Peyer's patch (tissue), 4 donors: Measurements from ENCODE around the gene SPRR3. TPM values are rescaled to one million over a fixed set of nuclear protein-coding genes. Genes with fewer than 3 reads are reported as not detected.

ENCODE experiments used
- DNase-seq, 3 donors: peaks; one replicate each; pipeline ENCODE4 v3.0.0-alpha.2; 2017 to 2019
- H3K27ac ChIP-seq, 4 donors: fragments of 200-600 bp; sonication (generic); one replicate each; pipeline ENCODE4 v1.5.1; 2016 to 2019
- H3K27me3 ChIP-seq, 2 donors: fragments of 200-600 bp; sonication (generic); one replicate each; pipeline ENCODE4 v1.5.1; 2019
- H3K36me3 ChIP-seq, 3 donors: fragments of 200-600 bp; sonication (generic); one replicate each; pipeline ENCODE4 v1.5.1; 2016 to 2019
- H3K4me1 ChIP-seq, 4 donors: fragments of 200-600 bp; sonication (generic); one replicate each; pipeline ENCODE4 v1.5.1; 2016 to 2019
- H3K4me3 ChIP-seq, 4 donors: fragments of 200-600 bp; sonication (generic); 1 replicate in 3 of 4; 2 replicates in 1 of 4; pipeline ENCODE4 v1.5.1; 2016 to 2019; ENCODE audit warnings: mild to moderate bottlenecking in 1 of 4
- H3K9me3 ChIP-seq, 4 donors: fragments of 200-600 bp; sonication (generic); one replicate each; pipeline ENCODE4 v1.5.1; 2016 to 2019; ENCODE audit warnings: mild to moderate bottlenecking in 1 of 4
- POLR2A ChIP-seq, 2 donors: fragments of 450-650 bp; IDR thresholded peaks; one replicate each; pipeline ENCODE4 v1.5.1; 2017; ENCODE audit warnings: antibody characterized with exemption in 2 of 2, mild to moderate bottlenecking in 2 of 2, moderate library complexity in 2 of 2
- small RNA-seq, 2 donors: library from RNA; depleted of rRNA; stranded (forward); fragments of <200 nt; gene quantifications; one replicate each; pipeline ENCODE3, GENCODE V24; 2016
- total RNA-seq, 4 donors: library from RNA; depleted of rRNA; stranded (reverse); fragments of >200 nt; gene quantifications; one replicate each; pipeline ENCODE4 v1.1.0, GENCODE V29; 2016
- TF ChIP-seq, protein P1 (sequence below), 6 experiments: fragments of 450-650 bp in 4 of 6; fragments of 200-600 bp in 2 of 6; sonication (generic) in 1 of 6; IDR thresholded peaks; one replicate each; pipeline ENCODE4 v1.5.1; 2017 to 2019; ENCODE audit warnings: antibody characterized with exemption in 6 of 6, mild to moderate bottlenecking in 3 of 6, moderate library complexity in 1 of 6

Gene SPRR3
- total RNA-seq, 4 donors from 2014 or later = 4.4 TPM; not detected in 3

GRCh38 chr1:153032677-153033308 is 31.2 kb downstream of the SPRR3 start:
- Histone ChIP-seq H3K27me3 (no peaks in the 10 kb centered on the region), H3K27ac (no peak overlapping the region), H3K4me1 (no peaks in the 10 kb centered on the region), H3K9me3 (no peaks in the 10 kb centered on the region), H3K36me3 (no peaks in the 10 kb centered on the region), H3K4me3 (no peak overlapping the region)
- DNase-seq = no peak
- TF ChIP-seq, protein P1, sequence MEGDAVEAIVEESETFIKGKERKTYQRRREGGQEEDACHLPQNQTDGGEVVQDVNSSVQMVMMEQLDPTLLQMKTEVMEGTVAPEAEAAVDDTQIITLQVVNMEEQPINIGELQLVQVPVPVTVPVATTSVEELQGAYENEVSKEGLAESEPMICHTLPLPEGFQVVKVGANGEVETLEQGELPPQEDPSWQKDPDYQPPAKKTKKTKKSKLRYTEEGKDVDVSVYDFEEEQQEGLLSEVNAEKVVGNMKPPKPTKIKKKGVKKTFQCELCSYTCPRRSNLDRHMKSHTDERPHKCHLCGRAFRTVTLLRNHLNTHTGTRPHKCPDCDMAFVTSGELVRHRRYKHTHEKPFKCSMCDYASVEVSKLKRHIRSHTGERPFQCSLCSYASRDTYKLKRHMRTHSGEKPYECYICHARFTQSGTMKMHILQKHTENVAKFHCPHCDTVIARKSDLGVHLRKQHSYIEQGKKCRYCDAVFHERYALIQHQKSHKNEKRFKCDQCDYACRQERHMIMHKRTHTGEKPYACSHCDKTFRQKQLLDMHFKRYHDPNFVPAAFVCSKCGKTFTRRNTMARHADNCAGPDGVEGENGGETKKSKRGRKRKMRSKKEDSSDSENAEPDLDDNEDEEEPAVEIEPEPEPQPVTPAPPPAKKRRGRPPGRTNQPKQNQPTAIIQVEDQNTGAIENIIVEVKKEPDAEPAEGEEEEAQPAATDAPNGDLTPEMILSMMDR (IDR thresholded peaks at IDR 0.05) = no peak
- no peak for TF ChIP-seq POLR2A (IDR thresholded peaks at IDR 0.05)

- Histone ChIP-seq H3K4me3 (no peak overlapping the region), H3K36me3 (no peaks in the 10 kb centered on the region), H3K9me3 (no peaks in the 10 kb centered on the region), H3K4me1 (no peaks in the 10 kb centered on the region), H3K27ac (no peak overlapping the region), H3K27me3 (no peaks in the 10 kb centered on the region)
- TF ChIP-seq, protein P1 (IDR thresholded peaks at IDR 0.05) = no peak
- no peak for TF ChIP-seq POLR2A (IDR thresholded peaks at IDR 0.05)
- DNase-seq = no peak
Observed at GRCh38 chr1:153035211-153035610, 33.7 kb downstream of the SPRR3 start.

- no peaks in the 10 kb centered on the region for H3K4me1 ChIP-seq
- H3K4me3 ChIP-seq = no peak within 1 kb of the TSS
- no peaks in the 10 kb centered on the region for H3K36me3 ChIP-seq
- no peak for DNase-seq
- TF ChIP-seq, protein P1 (IDR thresholded peaks at IDR 0.05) = no peak
- no peak for TF ChIP-seq POLR2A (IDR thresholded peaks at IDR 0.05)
- H3K27me3 ChIP-seq = no peaks in the 10 kb centered on the region
- H3K9me3 ChIP-seq = no peaks in the 10 kb centered on the region
- no peak within 1 kb of the TSS for H3K27ac ChIP-seq
Observed at GRCh38 chr1:153040950-153041631, 39.5 kb downstream of the SPRR3 start, which contains the start of gene SPRR2D. TSS of gene SPRR2D (minus strand) at chr1:153041120. CDS start at chr1:153040346, 774 bp downstream.

GRCh38 chr1:153049211-153049610 is 47.7 kb downstream of the SPRR3 start:
- Histone ChIP-seq H3K9me3 (no peaks in the 10 kb centered on the region), H3K4me3 (no peak overlapping the region), H3K36me3 (no peaks in the 10 kb centered on the region), H3K4me1 (no peaks in the 10 kb centered on the region), H3K27me3 (no peaks in the 10 kb centered on the region), H3K27ac (no peak overlapping the region)
- no peak for TF ChIP-seq POLR2A (IDR thresholded peaks at IDR 0.05)
- DNase-seq = no peak

Small RNAs within 50 kb of the gene (small RNA-seq; reads per million reads assigned to genes)
- gene AL356867.1 = 0 reads per million in 2 donors
- 0 reads per million in 2 donors for gene RF00322
- gene SPRR1A = 0 reads per million in 2 donors

Other genes starting within 250 kb of the SPRR3 start
- gene KPRP, start 243.7 kb upstream of the SPRR3 start, total RNA-seq = not detected
- not detected for gene LCE1F, start 226.6 kb upstream of the SPRR3 start, total RNA-seq
- gene LCE1E, start 215.5 kb upstream of the SPRR3 start, total RNA-seq = not detected
- gene LCE1D, start 205.0 kb upstream of the SPRR3 start, total RNA-seq = not detected
- gene LCE1C, start 195.1 kb upstream of the SPRR3 start, total RNA-seq = not detected
- not detected for gene LCE1B, start 189.8 kb upstream of the SPRR3 start, total RNA-seq
- not detected for gene LCE1A, start 174.3 kb upstream of the SPRR3 start, total RNA-seq
- not detected for gene LCE6A, start 158.9 kb upstream of the SPRR3 start, total RNA-seq
- not detected for gene LCE7A, start 141.8 kb upstream of the SPRR3 start, total RNA-seq
- not detected for gene SMCP, start 123.4 kb upstream of the SPRR3 start, total RNA-seq
- not detected for gene IVL, start 93.2 kb upstream of the SPRR3 start, total RNA-seq
- gene SPRR5, start 54.5 kb upstream of the SPRR3 start, total RNA-seq = not detected
- gene SPRR4, start 31.1 kb upstream of the SPRR3 start, total RNA-seq = not detected
- not detected for gene SPRR1A, start 17.7 kb upstream of the SPRR3 start, total RNA-seq
- not detected for gene SPRR1B, start 29.5 kb downstream of the SPRR3 start, total RNA-seq
- gene SPRR2D, start 39.4 kb downstream of the SPRR3 start, total RNA-seq = not detected
- gene SPRR2A, start 55.8 kb downstream of the SPRR3 start, total RNA-seq = not detected
- not detected for gene SPRR2B, start 69.9 kb downstream of the SPRR3 start, total RNA-seq
- gene SPRR2E, start 92.8 kb downstream of the SPRR3 start, total RNA-seq = not detected
- not detected for gene SPRR2F, start 111.8 kb downstream of the SPRR3 start, total RNA-seq
- gene SPRR2G, start 149.1 kb downstream of the SPRR3 start, total RNA-seq = not detected
- not detected for gene LELP1, start 201.7 kb downstream of the SPRR3 start, total RNA-seq
- not detected for gene PRR9, start 215.8 kb downstream of the SPRR3 start, total RNA-seq